Measurements from ENCODE around the gene GOLGA6L6. TPM values are rescaled to one million over a fixed set of nuclear protein-coding genes. Genes with fewer than 3 reads are reported as not detected.
"Not testable (repeated sequence)": the region's sequence is repeated elsewhere in the genome, so short reads cannot be mapped to it uniquely, and the experiment has no call there.

Gene GOLGA6L6
- total RNA-seq (not detected), polyA plus RNA-seq (not detected)
- long read RNA-seq, donor 1 = 0 reads
- long read RNA-seq, donor 2 = 0 reads

- H3K27ac ChIP-seq; H3K9me3 ChIP-seq; H3K4me3 ChIP-seq; H3K36me3 ChIP-seq (ENCODE audit: insufficient read depth in 1 of 2, low read depth in 1 of 2); H3K4me1 ChIP-seq; intact Hi-C loops (cut with DNase I); H3K27me3 ChIP-seq (ENCODE audit: insufficient read depth in 3 of 3, low read length in 2 of 3); ATAC-seq; DNase-seq: not testable (repeated sequence)
- WGBS, 3 donors = 78 to 86% (median 80%) methylated on average over 4 of the region's 7 CpGs
These were observed at the start of gene GOLGA6L6 for GRCh38 chr15:20541700-20542099. Gene GOLGA6L6, minus strand, starts transcription at chr15:20541800. Its CDS starts 91 bp downstream, at chr15:20541709.

GRCh38 chr15:20590069-20590468, 48.5 kb upstream of the GOLGA6L6 start:
- H3K4me1 ChIP-seq; H3K36me3 ChIP-seq (ENCODE audit: insufficient read depth in 1 of 2, low read depth in 1 of 2); intact Hi-C loops (cut with DNase I); H3K27me3 ChIP-seq (ENCODE audit: insufficient read depth in 3 of 3, low read length in 2 of 3); H3K27ac ChIP-seq; DNase-seq; ATAC-seq; H3K4me3 ChIP-seq; H3K9me3 ChIP-seq: not testable (repeated sequence)
- WGBS, 3 donors = no CpG with 5 or more reads among the region's 2 CpGs

GRCh38 chr15:20586821-20587220, 45.2 kb upstream of the GOLGA6L6 start:
- DNase-seq; H3K27ac ChIP-seq; H3K9me3 ChIP-seq; ATAC-seq; H3K4me1 ChIP-seq; intact Hi-C loops (cut with DNase I); H3K27me3 ChIP-seq (ENCODE audit: insufficient read depth in 3 of 3, low read length in 2 of 3); H3K36me3 ChIP-seq (ENCODE audit: insufficient read depth in 1 of 2, low read depth in 1 of 2); H3K4me3 ChIP-seq: not testable (repeated sequence)
- 61 to 67% (median 65%) methylated on average over 2 of the region's 3 CpGs for WGBS, 3 donors

GRCh38 chr15:20582726-20583115, 41.1 kb upstream of the GOLGA6L6 start:
- ATAC-seq; H3K9me3 ChIP-seq; H3K4me1 ChIP-seq; H3K36me3 ChIP-seq (ENCODE audit: insufficient read depth in 1 of 2, low read depth in 1 of 2); H3K4me3 ChIP-seq; DNase-seq; intact Hi-C loops (cut with DNase I); H3K27ac ChIP-seq; H3K27me3 ChIP-seq (ENCODE audit: insufficient read depth in 3 of 3, low read length in 2 of 3): not testable (repeated sequence)
- WGBS, 3 donors = 58 to 82% (median 72%) methylated on average over 7 to 8 of the region's 18 CpGs

- H3K27me3 ChIP-seq (ENCODE audit: insufficient read depth in 3 of 3, low read length in 2 of 3); intact Hi-C loops (cut with DNase I); H3K4me1 ChIP-seq; DNase-seq; H3K36me3 ChIP-seq (ENCODE audit: insufficient read depth in 1 of 2, low read depth in 1 of 2); H3K27ac ChIP-seq; H3K9me3 ChIP-seq; H3K4me3 ChIP-seq: not testable (repeated sequence)
- ATAC-seq = peak in 3 of 4 donors; percentile 25 to 35 (median 35)
- WGBS, 3 donors = 65 to 86% (median 82%) methylated on average over 6 to 8 of the region's 39 CpGs
These were observed 40.6 kb upstream of the GOLGA6L6 start for GRCh38 chr15:20582109-20582725.

GRCh38 chr15:20581261-20582108, 39.9 kb upstream of the GOLGA6L6 start:
- ATAC-seq = peak in 2 of 4 donors; percentile 35 to 64
- intact Hi-C loops (cut with DNase I); H3K9me3 ChIP-seq; H3K27ac ChIP-seq; H3K36me3 ChIP-seq (ENCODE audit: insufficient read depth in 1 of 2, low read depth in 1 of 2); H3K27me3 ChIP-seq (ENCODE audit: insufficient read depth in 3 of 3, low read length in 2 of 3); H3K4me1 ChIP-seq; DNase-seq: not testable (repeated sequence)
- WGBS, 3 donors = 57 to 87% (median 86%) methylated on average over 11 to 13 of the region's 62 CpGs
- H3K4me3 ChIP-seq = peak overlapping the region; percentile 43

GRCh38 chr15:20579662-20580061, 38.1 kb upstream of the GOLGA6L6 start:
- H3K27ac ChIP-seq; intact Hi-C loops (cut with DNase I); H3K4me1 ChIP-seq; ATAC-seq; H3K4me3 ChIP-seq; H3K27me3 ChIP-seq (ENCODE audit: insufficient read depth in 3 of 3, low read length in 2 of 3); H3K9me3 ChIP-seq; DNase-seq; H3K36me3 ChIP-seq (ENCODE audit: insufficient read depth in 1 of 2, low read depth in 1 of 2): not testable (repeated sequence)
- WGBS, 3 donors = 83 to 92% (median 90%) methylated on average over 8 to 11 of the region's 14 CpGs

GRCh38 chr15:20551289-20551688, 9.7 kb upstream of the GOLGA6L6 start:
- intact Hi-C loops (cut with DNase I); H3K36me3 ChIP-seq (ENCODE audit: insufficient read depth in 1 of 2, low read depth in 1 of 2); H3K9me3 ChIP-seq; ATAC-seq; H3K27ac ChIP-seq; H3K4me3 ChIP-seq; H3K4me1 ChIP-seq; H3K27me3 ChIP-seq (ENCODE audit: insufficient read depth in 3 of 3, low read length in 2 of 3): not testable (repeated sequence)
- 88 to 100% (median 94%) methylated on average over 2 to 5 of the region's 19 CpGs for WGBS, 3 donors
- DNase-seq = peak in 1 of 2 donors; percentile 39

GRCh38 chr15:20505926-20506658, 35.5 kb downstream of the GOLGA6L6 start:
- H3K36me3 ChIP-seq (ENCODE audit: insufficient read depth in 1 of 2, low read depth in 1 of 2); H3K27me3 ChIP-seq (ENCODE audit: insufficient read depth in 3 of 3, low read length in 2 of 3); DNase-seq; H3K9me3 ChIP-seq; ATAC-seq; H3K27ac ChIP-seq; intact Hi-C loops (cut with DNase I); H3K4me1 ChIP-seq; H3K4me3 ChIP-seq: not testable (repeated sequence)
- whole genome bisulfite sequencing, 3 donors = 32 to 46% methylated on average over 6 to 10 of the region's 87 CpGs; no CpG with 5 or more reads in 1 of the 3 donors

GRCh38 chr15:20502839-20503238, 38.8 kb downstream of the GOLGA6L6 start:
- H3K9me3 ChIP-seq; H3K27ac ChIP-seq; H3K27me3 ChIP-seq (ENCODE audit: insufficient read depth in 3 of 3, low read length in 2 of 3); H3K4me3 ChIP-seq; H3K4me1 ChIP-seq; H3K36me3 ChIP-seq (ENCODE audit: insufficient read depth in 1 of 2, low read depth in 1 of 2); intact Hi-C loops (cut with DNase I); ATAC-seq; DNase-seq: not testable (repeated sequence)
- WGBS, 3 donors = no CpG with 5 or more reads among the region's 3 CpGs
